HL-60 (cell line): Measurements from ENCODE around the gene XRN2.

Experiments used
- DNase-seq, 2 experiments: peaks; one replicate each; pipeline ENCODE4 v3.0.0-alpha.2; 2010 to 2020; ENCODE audit warnings: low read depth in 1 of 2, low spot score in 1 of 2
- H3K27ac ChIP-seq: fragments of 250-450 bp; sonication (Bioruptor Pico); replicated peaks from 2 replicates; pipeline ENCODE4 v1.5.1; 2020; ENCODE audit warnings: mild to moderate bottlenecking, moderate library complexity
- H3K27me3 ChIP-seq: fragments of 250-450 bp; sonication (Bioruptor Pico); 2 replicates; pipeline ENCODE4 v1.5.1; 2021; ENCODE audit warnings: mild to moderate bottlenecking, moderate library complexity; ENCODE audit not compliant: insufficient read depth, poor library complexity, severe bottlenecking
- H3K4me3 ChIP-seq: replicated peaks from 2 replicates; pipeline ENCODE4 v1.5.1; 2011; ENCODE audit warnings: mild to moderate bottlenecking, control low read depth, low read length; ENCODE audit not compliant: insufficient read depth
- CTCF ChIP-seq: IDR thresholded peaks from one replicate; pipeline ENCODE4 v1.5.1; 2011; ENCODE audit warnings: low read length, control low read depth, inconsistent platforms; ENCODE audit not compliant: insufficient read depth
- GABPA ChIP-seq: IDR thresholded peaks from 2 replicates; pipeline ENCODE4 v1.6.1; 2012; ENCODE audit warnings: low read depth
- POLR2AphosphoS5 ChIP-seq: IDR thresholded peaks from 2 replicates; pipeline ENCODE4 v1.6.1; 2012; ENCODE audit warnings: low read depth
- REST ChIP-seq: IDR thresholded peaks from 2 replicates; pipeline ENCODE4 v1.6.1; 2012; ENCODE audit warnings: low read depth; ENCODE audit not compliant: insufficient replicate concordance
- SPI1 ChIP-seq: IDR thresholded peaks from 2 replicates; pipeline ENCODE4 v1.6.1; 2012; ENCODE audit warnings: low read depth, mild to moderate bottlenecking, borderline replicate concordance

XRN2 gene

GRCh38 chr20:21324126-21324525 is 21.0 kb downstream of the XRN2 start:
- Histone ChIP-seq H3K27ac (no peak overlapping the region; the same call in 1 of the 2 replicates), H3K27me3 (no peaks in the 10 kb centered on the region)
- no peak for TF ChIP-seq CTCF

GRCh38 chr20:21325296-21325695 is 22.2 kb downstream of the XRN2 start:
- peak overlapping the region; percentile 12 for H3K27ac ChIP-seq
- no peaks in the 10 kb centered on the region for H3K27me3 ChIP-seq
- H3K4me3 ChIP-seq, result no peak overlapping the region
- no peak for TF ChIP-seq POLR2AphosphoS5
- no peak for TF ChIP-seq CTCF
- peak; percentile 89 for TF ChIP-seq SPI1
- peak in 1 of 2 experiments; percentile 25 for DNase-seq

More at GRCh38 chr20:21324126-21324525, 21.0 kb downstream of the XRN2 start:
- no peak for DNase-seq
- no peak overlapping the region for H3K4me3 ChIP-seq

GRCh38 chr20:21326700-21327099 is 23.6 kb downstream of the XRN2 start:
- TF ChIP-seq GABPA (no peak), SPI1 (peak; percentile 81)

GRCh38 chr20:21336455-21337151 is 33.5 kb downstream of the XRN2 start:
- DNase-seq, result no peak

More at GRCh38 chr20:21326700-21327099, 23.6 kb downstream of the XRN2 start:
- Histone ChIP-seq H3K27me3 (no peaks in the 10 kb centered on the region), H3K4me3 (no peak overlapping the region), H3K27ac (no peak overlapping the region; the same call in 1 of the 2 replicates)
- no peak for DNase-seq

More at GRCh38 chr20:21336455-21337151, 33.5 kb downstream of the XRN2 start:
- no peak overlapping the region for H3K27ac ChIP-seq
- no peak for TF ChIP-seq CTCF
- TF ChIP-seq REST, result no peak
- H3K4me3 ChIP-seq, result no peak overlapping the region
- no peaks in the 10 kb centered on the region for H3K27me3 ChIP-seq
